IMR-90 (cell line): ENCODE results near the gene C3. TPM values are rescaled to one million over a fixed set of nuclear protein-coding genes. Genes with fewer than 3 reads are reported as not detected.

Experiments
- ATAC-seq: fragments of 200-7000 bp; cut with Tn5 transposase; 2 replicates; pipeline ENCODE4 v1.9.1; 2020; ENCODE audit warnings: low read depth, mild to moderate bottlenecking, moderate library complexity
- BruUV-seq: library from RNA; stranded (reverse); fragments of 400-500 nt; replicated peaks from 2 replicates; lab custom pipeline; 2021; lab: Mats Ljungman, UMichigan
- CTCF ChIA-PET: fragments of 300-600 bp; formaldehyde crosslinking; extraction: SDS; loops from one replicate; lab custom pipeline; 2021; ENCODE audit warnings: antibody characterized with exemption; lab: Yijun Ruan, JAX
- POLR2A ChIA-PET: fragments of 300-600 bp; sonication (Branson Sonifier 250); formaldehyde crosslinking; loops from one replicate; lab custom pipeline; 2022; ENCODE audit warnings: antibody characterized with exemption; ENCODE audit not compliant: unreplicated experiment; lab: Charles Lee
- DNase-seq: peaks from one replicate; pipeline ENCODE4 v3.0.0; 2013
- H2AFZ ChIP-seq: replicated peaks from 2 replicates; pipeline ENCODE3; 2013; ENCODE audit warnings: low read length, mild to moderate bottlenecking; ENCODE audit not compliant: poor library complexity
- H2AK5ac ChIP-seq: 2 replicates; pipeline ENCODE4 v1.6.1; 2013; ENCODE audit warnings: low read depth, low read length, inconsistent platforms
- H2AK9ac ChIP-seq: replicated peaks from 2 replicates; pipeline ENCODE3; 2013; ENCODE audit warnings: mild to moderate bottlenecking, low read depth, low read length, moderate library complexity; ENCODE audit not compliant: poor library complexity
- H2BK120ac ChIP-seq: 2 replicates; pipeline ENCODE4 v1.6.1; 2013; ENCODE audit warnings: low read depth, low read length, inconsistent platforms
- H2BK15ac ChIP-seq: 3 replicates; pipeline ENCODE4 v1.6.1; 2013; ENCODE audit warnings: low read depth, low read length, inconsistent platforms
- H2BK20ac ChIP-seq: 2 replicates; pipeline ENCODE4 v1.6.1; 2013; ENCODE audit warnings: low read depth, mild to moderate bottlenecking, inconsistent platforms, low read length, moderate library complexity
- H2BK5ac ChIP-seq: 2 replicates; pipeline ENCODE4 v1.6.1; 2013; ENCODE audit warnings: mild to moderate bottlenecking, low read depth, low read length, inconsistent platforms; ENCODE audit not compliant: poor library complexity, severe bottlenecking
- H3K14ac ChIP-seq: replicated peaks from 2 replicates; pipeline ENCODE4 v1.6.1; 2013; ENCODE audit warnings: low read depth, low read length, inconsistent platforms
- H3K18ac ChIP-seq: 2 replicates; pipeline ENCODE4 v1.6.1; 2013; ENCODE audit warnings: low read depth, low read length, control low read depth
- H3K23ac ChIP-seq: 2 replicates; pipeline ENCODE4 v1.6.1; 2013; ENCODE audit warnings: low read depth, low read length, inconsistent platforms
- H3K27ac ChIP-seq: 2 replicates; pipeline ENCODE4 v1.5.1; 2013; ENCODE audit warnings: mild to moderate bottlenecking, control low read depth, low read length; ENCODE audit not compliant: insufficient read depth
- H3K27me3 ChIP-seq: 2 replicates; pipeline ENCODE4 v1.6.1; 2013; ENCODE audit warnings: low read length; ENCODE audit not compliant: control insufficient read depth, insufficient read depth
- H3K36me3 ChIP-seq: 2 replicates; pipeline ENCODE4 v1.6.1; 2013; ENCODE audit warnings: low read length, mixed read lengths; ENCODE audit not compliant: control insufficient read depth, insufficient read depth
- H3K4ac ChIP-seq: 2 replicates; pipeline ENCODE4 v1.6.1; 2013; ENCODE audit warnings: low read depth, low read length, inconsistent platforms
- H3K4me1 ChIP-seq: 2 replicates; pipeline ENCODE4 v1.6.1; 2013; ENCODE audit warnings: low read length, mixed read lengths; ENCODE audit not compliant: control insufficient read depth, insufficient read depth
- H3K4me2 ChIP-seq: 2 replicates; pipeline ENCODE4 v1.6.1; 2013; ENCODE audit warnings: low read depth, mild to moderate bottlenecking, control low read depth, low read length, moderate library complexity
- H3K4me3 ChIP-seq: 2 replicates; pipeline ENCODE4 v1.5.1; 2013; ENCODE audit warnings: low read depth, mild to moderate bottlenecking, control low read depth, low read length, moderate library complexity; ENCODE audit not compliant: insufficient read depth
- H3K56ac ChIP-seq: 2 replicates; pipeline ENCODE4 v1.6.1; 2013; ENCODE audit warnings: low read length, inconsistent platforms; ENCODE audit not compliant: insufficient read depth; ENCODE audit errors: extremely low read depth
- H3K79me1 ChIP-seq, 2 experiments: 2 replicates each; pipeline ENCODE4 v1.6.1; 2013; ENCODE audit warnings: low read length in 2 of 2, inconsistent platforms in 1 of 2, low read depth in 1 of 2
- H3K9ac ChIP-seq: 2 replicates; pipeline ENCODE4 v1.6.1; 2013; ENCODE audit warnings: low read depth, low read length, control low read depth
- H3K9me1 ChIP-seq: 2 replicates; pipeline ENCODE4 v1.6.1; 2013; ENCODE audit warnings: low read length, inconsistent platforms; ENCODE audit not compliant: insufficient read depth
- H3K9me3 ChIP-seq: 2 replicates; pipeline ENCODE4 v1.6.1; 2013; ENCODE audit warnings: low read length; ENCODE audit not compliant: control insufficient read depth, insufficient read depth
- H4K20me1 ChIP-seq: 2 replicates; pipeline ENCODE4 v1.6.1; 2013; ENCODE audit warnings: low read length, inconsistent platforms; ENCODE audit not compliant: insufficient read depth
- H4K5ac ChIP-seq: 2 replicates; pipeline ENCODE4 v1.6.1; 2013; ENCODE audit warnings: mild to moderate bottlenecking, low read depth, low read length, control low read depth
- H4K8ac ChIP-seq, 2 experiments: 2 replicates each; pipeline ENCODE4 v1.6.1; 2013; ENCODE audit warnings: low read depth in 2 of 2, low read length in 2 of 2, control low read depth in 1 of 2, inconsistent platforms in 1 of 2
- H4K91ac ChIP-seq: 2 replicates; pipeline ENCODE4 v1.6.1; 2013; ENCODE audit warnings: low read depth, low read length, inconsistent platforms; ENCODE audit not compliant: insufficient read depth
- BHLHE40 ChIP-seq: fragments of 150-350 bp; IDR thresholded peaks from 2 replicates; pipeline ENCODE4 v1.6.1; 2016; ENCODE audit warnings: mild to moderate bottlenecking, low read depth, low read length
- CEBPB ChIP-seq: IDR thresholded peaks from 2 replicates; pipeline ENCODE4 v1.6.1; 2012; ENCODE audit warnings: low read depth, low read length, improper control_type of control experiment
- FOS ChIP-seq: fragments of 150-350 bp; IDR thresholded peaks from 2 replicates; pipeline ENCODE4 v1.6.1; 2016; ENCODE audit warnings: low read depth, low read length
- MAFK ChIP-seq: IDR thresholded peaks from 2 replicates; pipeline ENCODE4 v1.6.1; 2012; ENCODE audit warnings: low read depth, low read length, improper control_type of control experiment
- MAZ ChIP-seq: IDR thresholded peaks from 2 replicates; pipeline ENCODE4 v1.6.1; 2012; ENCODE audit warnings: low read depth, mild to moderate bottlenecking, low read length, improper control_type of control experiment, moderate library complexity, borderline replicate concordance
- MXI1 ChIP-seq: IDR thresholded peaks from 2 replicates; pipeline ENCODE4 v1.6.1; 2012; ENCODE audit warnings: low read depth, mild to moderate bottlenecking, low read length, moderate library complexity, borderline replicate concordance
- NFE2L2 ChIP-seq: fragments of 150-350 bp; IDR thresholded peaks from 2 replicates; pipeline ENCODE4 v1.6.1; 2016; ENCODE audit warnings: low read depth, mild to moderate bottlenecking, low read length
- POLR2A ChIP-seq: IDR thresholded peaks from 2 replicates; pipeline ENCODE4 v1.6.1; 2012; ENCODE audit warnings: mild to moderate bottlenecking, low read depth, low read length
- RAD21 ChIP-seq: IDR thresholded peaks from 2 replicates; pipeline ENCODE4 v1.6.1; 2012; ENCODE audit warnings: low read length, improper control_type of control experiment
- RCOR1 ChIP-seq: IDR thresholded peaks from 2 replicates; pipeline ENCODE4 v1.6.1; 2012; ENCODE audit warnings: mild to moderate bottlenecking, low read length, improper control_type of control experiment; ENCODE audit not compliant: insufficient replicate concordance
- SMC3 ChIP-seq: fragments of 150-350 bp; IDR thresholded peaks from 2 replicates; pipeline ENCODE4 v1.6.1; 2016; ENCODE audit warnings: low read depth, mild to moderate bottlenecking, antibody characterized with exemption, low read length, moderate library complexity
- WGBS, 2 experiments: methylation state at CpG; one replicate each; pipeline versions ENCODE4 v1.1.5 to v1.1.7; 2013; ENCODE audit warnings: missing lambda C conversion rate in 2 of 2; ENCODE audit not compliant: insufficient read length in 1 of 2; ENCODE audit errors: extremely low coverage in 2 of 2; 5-methylcytosine and 5-hydroxymethylcytosine counted together
- dilution Hi-C: fragments of 300-500 bp; cut with HindIII; formaldehyde crosslinking; loops from one replicate; pipeline ENCODE4 v1.14.3; 2018; ENCODE audit warnings: low sequenced_read_pairs; ENCODE audit not compliant: unreplicated experiment
- in situ Hi-C: fragments of 300-500 bp; cut with MboI; formaldehyde crosslinking; loops from 3 replicates; pipeline ENCODE4 v1.14.3; 2019; ENCODE audit warnings: low sequenced_read_pairs, inconsistent platforms, mixed read lengths
- intact Hi-C: fragments of 100-400 bp; cut with micrococcal nuclease; formaldehyde crosslinking; loops from 2 replicates; pipeline ENCODE4 v1.10.0; 2022
- polyA plus RNA-seq, 3 experiments: library from polyadenylated mRNA; depleted of rRNA; stranded (reverse); fragments of >200 nt; gene quantifications; 2 replicates each; pipeline ENCODE4 v1.2.3, GENCODE V29; 2012; ENCODE audit warnings: low replicate concordance in 1 of 3
- total RNA-seq: library from RNA; depleted of rRNA; stranded (reverse); fragments of >200 nt; gene quantifications from 2 replicates; pipeline ENCODE4 v1.2.3, GENCODE V29; 2012
- TF ChIP-seq, protein P1 (sequence below): fragments of 150-350 bp; IDR thresholded peaks from 2 replicates; pipeline ENCODE4 v1.6.1; 2017; ENCODE audit warnings: mild to moderate bottlenecking, antibody characterized with exemption, low read length, low read depth
- TF ChIP-seq, protein P2 (sequence below): fragments of 150-350 bp; IDR thresholded peaks from 2 replicates; pipeline ENCODE4 v1.6.1; 2016; ENCODE audit warnings: low read depth, mild to moderate bottlenecking, low read length, moderate library complexity, borderline replicate concordance

Gene C3
- total and polyA plus RNA-seq, 2 of the 4 experiments (the other 2 are of a cell fraction): 0.36 TPM; not detected in 1

DNA sequence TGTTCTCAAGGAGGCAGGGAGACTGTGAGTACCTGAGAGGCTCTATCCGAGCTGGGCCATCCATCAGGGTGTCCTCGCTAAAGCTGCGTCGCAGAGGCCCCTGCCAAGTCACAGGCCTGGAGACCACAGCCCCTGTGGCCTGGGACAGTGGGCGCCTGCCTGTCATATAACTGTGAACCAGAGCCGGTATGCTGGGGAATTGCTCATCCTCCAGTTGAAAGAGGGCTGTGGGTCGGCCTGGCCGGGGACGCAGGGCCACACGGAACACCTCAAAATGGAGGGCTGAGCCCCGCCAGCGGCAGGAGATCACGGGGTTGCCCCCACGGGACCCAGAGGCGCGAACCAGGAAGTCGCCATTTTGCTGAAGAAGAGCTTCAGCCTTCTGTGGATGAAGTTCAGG, 40.2 kb upstream of the C3 start:
- Histone ChIP-seq H2BK5ac (no peak overlapping the region), H3K36me3 (no peaks in the 10 kb centered on the region), H3K9me1 (no peaks in the 10 kb centered on the region), H3K9me3 (no peaks in the 10 kb centered on the region), H2BK15ac (no peak overlapping the region), H3K27ac (no peak overlapping the region), H4K8ac (no peak overlapping the region), H2BK120ac (no peak overlapping the region), H2AK5ac (no peak overlapping the region), H4K5ac (no peak overlapping the region), H3K56ac (no peak overlapping the region), H2AK9ac (no peak overlapping the region), H3K4me2 (no peak overlapping the region), H4K91ac (no peak overlapping the region), H3K14ac (no peak overlapping the region), H3K18ac (no peak overlapping the region), H3K9ac (no peak overlapping the region), H3K79me1 (no peaks in the 10 kb centered on the region), H2BK20ac (no peak overlapping the region), H3K4me1 (no peaks in the 10 kb centered on the region), H4K20me1 (no peaks in the 10 kb centered on the region), H2AFZ (no peak overlapping the region), H3K27me3 (no peaks in the 10 kb centered on the region), H3K4me3 (no peak overlapping the region), H3K23ac (no peak overlapping the region), H3K4ac (no peak overlapping the region)
- ChIA-PET POLR2A (no interaction called here), CTCF (no interaction called here)
- dilution Hi-C loops: no loop called here
- in situ Hi-C loops: no loop called here
- no peak for ATAC-seq
- WGBS, 2 experiments: 90% methylated on average over 5 of the region's 17 CpGs; no CpG with 5 or more reads in 1 of the 2 experiments
- no peak for TF ChIP-seq CEBPB
- TF ChIP-seq SMC3: no peak
- no peak for TF ChIP-seq MXI1
- no peak for TF ChIP-seq NFE2L2
- TF ChIP-seq BHLHE40: no peak
- TF ChIP-seq POLR2A: no peak
- TF ChIP-seq, protein P1, sequence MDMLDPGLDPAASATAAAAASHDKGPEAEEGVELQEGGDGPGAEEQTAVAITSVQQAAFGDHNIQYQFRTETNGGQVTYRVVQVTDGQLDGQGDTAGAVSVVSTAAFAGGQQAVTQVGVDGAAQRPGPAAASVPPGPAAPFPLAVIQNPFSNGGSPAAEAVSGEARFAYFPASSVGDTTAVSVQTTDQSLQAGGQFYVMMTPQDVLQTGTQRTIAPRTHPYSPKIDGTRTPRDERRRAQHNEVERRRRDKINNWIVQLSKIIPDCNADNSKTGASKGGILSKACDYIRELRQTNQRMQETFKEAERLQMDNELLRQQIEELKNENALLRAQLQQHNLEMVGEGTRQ: no peak
- TF ChIP-seq RAD21: no peak
- TF ChIP-seq, protein P2, sequence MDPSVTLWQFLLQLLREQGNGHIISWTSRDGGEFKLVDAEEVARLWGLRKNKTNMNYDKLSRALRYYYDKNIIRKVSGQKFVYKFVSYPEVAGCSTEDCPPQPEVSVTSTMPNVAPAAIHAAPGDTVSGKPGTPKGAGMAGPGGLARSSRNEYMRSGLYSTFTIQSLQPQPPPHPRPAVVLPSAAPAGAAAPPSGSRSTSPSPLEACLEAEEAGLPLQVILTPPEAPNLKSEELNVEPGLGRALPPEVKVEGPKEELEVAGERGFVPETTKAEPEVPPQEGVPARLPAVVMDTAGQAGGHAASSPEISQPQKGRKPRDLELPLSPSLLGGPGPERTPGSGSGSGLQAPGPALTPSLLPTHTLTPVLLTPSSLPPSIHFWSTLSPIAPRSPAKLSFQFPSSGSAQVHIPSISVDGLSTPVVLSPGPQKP: no peak
- no peak for TF ChIP-seq MAFK
- no peak for TF ChIP-seq FOS
- TF ChIP-seq MAZ: no peak
- no peak for TF ChIP-seq RCOR1
- BruUV-seq: no TSS peak
- no peak for DNase-seq
- intact Hi-C loops: no loop called here
